IPS-18a (cell line): ENCODE data around the gene PDSS2.

Source experiments
- H3K27ac ChIP-seq: one replicate; pipeline ENCODE4 v1.5.1; 2013; ENCODE audit warnings: low read length
- H3K27me3 ChIP-seq: one replicate; pipeline ENCODE4 v1.6.1; 2013; ENCODE audit warnings: mild to moderate bottlenecking, low read length; ENCODE audit not compliant: control insufficient read depth, insufficient read depth
- H3K36me3 ChIP-seq: one replicate; pipeline ENCODE4 v1.6.1; 2013; ENCODE audit warnings: low read depth, low read length; ENCODE audit not compliant: control insufficient read depth
- H3K4me1 ChIP-seq: one replicate; pipeline ENCODE4 v1.6.1; 2013; ENCODE audit warnings: low read depth, low read length; ENCODE audit not compliant: control insufficient read depth
- H3K4me3 ChIP-seq: one replicate; pipeline ENCODE4 v1.5.1; 2013; ENCODE audit warnings: low read length
- H3K9ac ChIP-seq: one replicate; pipeline ENCODE4 v1.6.1; 2013; ENCODE audit warnings: mild to moderate bottlenecking, low read length, moderate library complexity
- H3K9me3 ChIP-seq: one replicate; pipeline ENCODE4 v1.6.1; 2013; ENCODE audit warnings: low read depth, low read length; ENCODE audit not compliant: control insufficient read depth

PDSS2 gene

GRCh38 chr6:107275330-107275865 is 184.0 kb downstream of the PDSS2 start:
- Histone ChIP-seq H3K9ac (no peak overlapping the region), H3K9me3 (no peaks in the 10 kb centered on the region), H3K36me3 (no peaks in the 10 kb centered on the region), H3K4me1 (peaks cover 5% of the 10 kb centered on the region), H3K27me3 (no peaks in the 10 kb centered on the region), H3K4me3 (no peak overlapping the region), H3K27ac (no peak overlapping the region)

- H3K4me3 ChIP-seq = no peak overlapping the region
- H3K27me3 ChIP-seq = no peaks in the 10 kb centered on the region
- no peaks in the 10 kb centered on the region for H3K36me3 ChIP-seq
- no peak overlapping the region for H3K9ac ChIP-seq
- no peaks in the 10 kb centered on the region for H3K9me3 ChIP-seq
- no peak overlapping the region for H3K27ac ChIP-seq
- no peaks in the 10 kb centered on the region for H3K4me1 ChIP-seq
Measured at GRCh38 chr6:107274288-107274687, 185.1 kb downstream of the PDSS2 start.

- Histone ChIP-seq H3K27ac (no peak overlapping the region), H3K4me1 (no peaks in the 10 kb centered on the region), H3K9me3 (no peaks in the 10 kb centered on the region), H3K36me3 (no peaks in the 10 kb centered on the region), H3K27me3 (no peaks in the 10 kb centered on the region), H3K9ac (no peak overlapping the region), H3K4me3 (no peak overlapping the region)
Measured at GRCh38 chr6:107272246-107272645, 187.1 kb downstream of the PDSS2 start.

- Histone ChIP-seq H3K4me3 (no peak overlapping the region), H3K4me1 (peaks cover 4% of the 10 kb centered on the region), H3K27ac (no peak overlapping the region), H3K9me3 (no peaks in the 10 kb centered on the region), H3K9ac (no peak overlapping the region), H3K36me3 (no peaks in the 10 kb centered on the region), H3K27me3 (no peaks in the 10 kb centered on the region)
Measured at GRCh38 chr6:107271208-107271790, 188.1 kb downstream of the PDSS2 start.

GRCh38 chr6:107267634-107268033 is 191.7 kb downstream of the PDSS2 start:
- Histone ChIP-seq H3K27me3 (no peaks in the 10 kb centered on the region), H3K9me3 (no peaks in the 10 kb centered on the region), H3K27ac (no peak overlapping the region), H3K36me3 (no peaks in the 10 kb centered on the region), H3K4me1 (peaks cover 6% of the 10 kb centered on the region), H3K9ac (no peak overlapping the region), H3K4me3 (no peak overlapping the region)

GRCh38 chr6:107267006-107267405 is 192.4 kb downstream of the PDSS2 start:
- no peak overlapping the region for H3K9ac ChIP-seq
- peaks cover 6% of the 10 kb centered on the region for H3K4me1 ChIP-seq
- H3K9me3 ChIP-seq = no peaks in the 10 kb centered on the region
- no peak overlapping the region for H3K4me3 ChIP-seq
- H3K27me3 ChIP-seq = no peaks in the 10 kb centered on the region
- no peak overlapping the region for H3K27ac ChIP-seq
- H3K36me3 ChIP-seq = no peaks in the 10 kb centered on the region

- no peaks in the 10 kb centered on the region for H3K36me3 ChIP-seq
- H3K27me3 ChIP-seq = no peaks in the 10 kb centered on the region
- H3K9ac ChIP-seq = no peak overlapping the region
- H3K9me3 ChIP-seq = no peaks in the 10 kb centered on the region
- H3K4me1 ChIP-seq = peaks cover 6% of the 10 kb centered on the region
- H3K27ac ChIP-seq = no peak overlapping the region
- H3K4me3 ChIP-seq = no peak overlapping the region
Measured at GRCh38 chr6:107266563-107266962, 192.8 kb downstream of the PDSS2 start.

GRCh38 chr6:107264357-107264840 is 195.0 kb downstream of the PDSS2 start:
- no peak overlapping the region for H3K9ac ChIP-seq
- no peaks in the 10 kb centered on the region for H3K9me3 ChIP-seq
- H3K4me3 ChIP-seq = no peak overlapping the region
- no peaks in the 10 kb centered on the region for H3K27me3 ChIP-seq
- peaks cover 6% of the 10 kb centered on the region for H3K4me1 ChIP-seq
- H3K27ac ChIP-seq = no peak overlapping the region
- no peaks in the 10 kb centered on the region for H3K36me3 ChIP-seq

GRCh38 chr6:107259951-107260350 is 199.4 kb downstream of the PDSS2 start:
- H3K9me3 ChIP-seq = no peaks in the 10 kb centered on the region
- H3K36me3 ChIP-seq = no peaks in the 10 kb centered on the region
- no peak overlapping the region for H3K9ac ChIP-seq
- H3K27ac ChIP-seq = no peak overlapping the region
- H3K27me3 ChIP-seq = no peaks in the 10 kb centered on the region
- H3K4me1 ChIP-seq = no peaks in the 10 kb centered on the region
- H3K4me3 ChIP-seq = no peak overlapping the region

- H3K9ac ChIP-seq = no peak overlapping the region
- H3K9me3 ChIP-seq = no peaks in the 10 kb centered on the region
- no peaks in the 10 kb centered on the region for H3K4me1 ChIP-seq
- H3K27ac ChIP-seq = no peak overlapping the region
- no peaks in the 10 kb centered on the region for H3K27me3 ChIP-seq
- no peak overlapping the region for H3K4me3 ChIP-seq
- no peaks in the 10 kb centered on the region for H3K36me3 ChIP-seq
Measured at GRCh38 chr6:107248147-107248546, 211.2 kb downstream of the PDSS2 start.

- Histone ChIP-seq H3K4me1 (no peaks in the 10 kb centered on the region), H3K36me3 (no peaks in the 10 kb centered on the region), H3K4me3 (no peak overlapping the region)
Measured at GRCh38 chr6:107246972-107247615, 212.3 kb downstream of the PDSS2 start.

More at GRCh38 chr6:107246972-107247615, 212.3 kb downstream of the PDSS2 start:
- H3K9me3 ChIP-seq = no peaks in the 10 kb centered on the region
- H3K27me3 ChIP-seq = no peaks in the 10 kb centered on the region
- H3K9ac ChIP-seq = no peak overlapping the region
- no peak overlapping the region for H3K27ac ChIP-seq
